NOMO-1 treated with DMSO at 0.1 percent for 48 hours (cell line): ENCODE measurements around the gene PLEKHG3.
A peak's percentile ranks its signal among the peaks of the same experiment; 100 is the strongest.

Experiments used
- DNase-seq: peaks from one replicate; lab custom pipeline; 2025; ENCODE audit not compliant: unreplicated experiment; lab: John Stamatoyannopoulos, UW

Gene PLEKHG3

DNA sequence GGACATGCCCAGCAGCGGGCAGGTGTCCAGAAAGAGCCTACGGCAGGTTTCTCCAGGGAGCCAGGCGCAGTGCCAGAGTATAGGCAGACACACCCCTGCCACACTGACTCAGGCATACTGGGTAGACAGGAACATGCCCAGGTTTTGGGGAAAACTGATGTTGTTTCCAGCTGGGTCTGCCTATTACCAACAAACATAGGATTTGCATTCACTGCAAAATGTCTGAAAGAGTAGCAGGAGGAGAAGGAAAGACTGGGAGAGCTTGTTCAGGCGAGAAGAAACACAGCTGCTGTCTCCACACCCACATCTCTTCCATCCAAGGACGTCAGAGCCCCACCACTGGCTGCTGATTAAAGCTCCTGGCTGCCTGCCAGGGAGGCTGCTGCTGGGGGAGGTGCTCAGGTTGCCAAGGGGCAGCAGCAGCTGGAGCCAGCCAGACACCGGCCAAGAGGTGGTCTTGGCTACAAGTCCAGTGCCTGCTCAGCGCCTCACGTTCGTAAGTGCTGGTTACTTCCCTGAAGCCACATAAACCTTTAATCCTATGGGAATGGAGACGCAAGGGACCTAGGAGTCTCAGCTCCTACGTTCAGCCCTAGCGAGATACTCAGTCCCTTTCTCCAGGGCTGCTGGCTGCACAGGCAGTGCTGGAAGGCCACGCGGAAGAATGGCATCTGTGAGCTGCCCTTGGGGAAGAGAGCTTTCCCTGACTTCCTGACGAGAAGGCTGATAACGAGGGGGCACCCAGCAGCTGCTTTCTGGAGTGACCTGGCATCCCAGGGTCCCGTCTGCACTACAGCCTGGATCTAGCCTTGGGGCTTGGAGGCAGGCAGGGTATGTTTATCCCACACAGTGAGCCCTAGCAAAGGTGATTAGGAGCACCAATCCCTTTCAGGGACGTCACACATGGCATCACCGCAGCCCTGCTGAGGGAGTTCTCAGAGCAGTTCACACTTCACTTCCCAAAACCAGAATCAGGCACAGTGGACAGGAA lies 58.1 kb downstream of the PLEKHG3 start:
- DNase-seq, result no peak

DNA sequence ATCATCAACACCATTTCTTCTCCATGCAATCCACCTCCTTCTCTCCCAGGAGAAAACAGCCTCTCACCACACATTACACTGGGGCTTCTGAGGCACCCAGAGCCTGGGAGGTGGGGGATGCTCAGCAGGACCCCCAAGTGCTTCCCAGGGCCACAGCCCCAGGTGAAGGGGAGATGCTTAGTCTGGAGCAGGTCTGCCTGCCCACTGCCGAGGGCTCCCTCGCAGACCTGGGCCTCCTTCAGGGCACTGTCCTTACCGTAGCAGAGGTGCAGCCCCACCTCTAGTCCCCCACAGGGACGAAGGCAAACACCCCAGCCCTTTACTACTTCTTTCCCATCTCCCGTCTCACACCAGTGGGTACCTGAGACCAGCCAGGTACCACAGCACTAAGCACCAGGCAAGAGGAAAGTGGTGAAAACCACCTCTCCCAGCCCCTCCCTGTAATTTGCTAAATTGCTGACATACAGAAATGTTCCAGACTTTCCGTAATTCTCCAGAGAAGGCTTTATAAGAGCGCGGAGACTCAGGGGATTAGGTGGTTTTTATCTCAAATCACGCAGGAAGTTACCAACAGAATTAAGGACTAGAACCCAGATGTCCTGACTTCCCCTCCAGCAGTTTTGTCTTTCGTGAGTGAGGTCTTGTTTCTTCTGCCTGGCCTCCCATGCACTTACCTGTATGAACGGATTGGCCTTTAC lies 59.0 kb downstream of the PLEKHG3 start:
- no peak for DNase-seq

DNA sequence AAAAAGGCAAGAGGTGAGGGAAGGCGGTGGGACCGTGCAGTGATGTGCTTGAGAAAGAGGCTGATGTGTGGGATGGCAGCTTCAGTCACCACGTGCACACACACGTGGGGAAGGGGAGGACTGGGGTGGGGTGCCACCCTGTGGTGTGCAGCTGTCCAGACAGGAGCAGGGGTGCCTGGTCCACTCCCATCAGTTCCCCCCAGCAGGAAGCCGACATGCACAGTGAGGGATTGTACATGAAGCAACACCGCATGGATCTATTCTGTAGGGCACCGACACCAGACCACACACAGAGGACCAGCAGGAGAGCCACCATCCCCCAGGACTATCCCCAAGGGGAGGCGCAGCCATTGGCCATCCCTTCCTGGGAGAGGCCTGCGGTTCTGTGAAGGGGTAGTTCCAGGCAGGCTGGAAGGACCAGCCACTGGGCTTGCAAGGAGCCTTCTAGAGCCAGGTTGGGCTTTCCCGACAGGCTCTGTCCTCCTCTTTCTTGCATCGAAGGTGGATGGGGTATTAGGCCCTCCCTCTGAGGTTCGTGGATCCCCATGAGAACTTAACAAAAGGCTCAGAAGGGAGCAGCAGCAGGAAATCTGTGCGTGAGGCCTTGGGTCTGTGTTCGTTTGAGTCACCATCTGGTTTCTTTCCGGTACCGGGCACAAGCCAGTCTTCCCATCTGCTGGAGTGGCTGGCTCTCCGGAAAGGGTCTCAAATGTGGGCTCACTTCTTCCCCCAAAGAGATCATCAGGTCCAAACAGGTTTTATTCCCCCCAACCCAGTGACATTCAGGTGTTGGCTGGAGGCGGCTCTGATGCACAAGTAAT lies 59.8 kb downstream of the PLEKHG3 start:
- peak; percentile 19 for DNase-seq

DNA sequence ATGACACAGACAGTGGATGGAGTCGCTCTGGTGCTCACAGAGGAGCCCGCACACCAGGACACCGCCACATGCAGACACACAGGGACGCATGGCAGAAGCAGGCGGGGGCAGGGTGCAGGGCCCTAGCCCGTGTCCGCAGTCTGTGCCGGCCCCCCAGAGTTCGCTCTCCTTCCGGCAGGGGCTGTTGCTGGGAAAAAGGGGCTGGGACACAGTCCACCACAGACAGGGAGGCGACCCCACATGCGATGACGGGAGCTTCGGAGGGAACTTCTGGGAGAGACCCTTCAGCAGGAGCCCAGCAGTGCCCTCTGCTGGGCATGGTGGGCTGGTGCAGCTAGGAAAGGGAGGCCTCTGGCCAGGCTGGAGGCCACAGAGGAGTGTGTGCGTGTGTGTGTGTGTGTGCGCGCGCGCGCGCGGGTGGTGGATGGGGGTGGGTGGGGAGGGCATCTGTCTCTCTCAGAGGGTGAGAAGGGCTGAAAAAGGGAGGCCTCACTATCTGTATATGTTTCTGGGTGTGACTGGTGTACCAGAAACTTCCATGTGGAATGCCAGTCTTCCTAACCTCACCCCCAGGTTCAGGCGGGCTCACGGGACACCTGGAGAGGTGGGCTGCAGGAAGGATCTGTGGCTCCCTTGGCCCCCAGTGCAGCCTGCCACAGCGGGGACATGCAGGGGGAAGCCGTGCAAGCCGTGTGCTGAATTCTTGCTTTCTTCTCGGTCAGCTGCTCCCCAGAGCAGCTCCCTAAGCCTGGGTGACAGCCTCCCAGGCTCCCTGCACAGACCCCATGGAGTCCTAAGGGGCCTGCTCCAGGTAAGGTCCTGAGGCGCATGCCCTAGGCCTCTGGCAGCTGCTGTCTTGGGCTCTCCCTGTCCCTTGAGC lies 60.7 kb downstream of the PLEKHG3 start:
- DNase-seq, result peak; percentile 56

DNA sequence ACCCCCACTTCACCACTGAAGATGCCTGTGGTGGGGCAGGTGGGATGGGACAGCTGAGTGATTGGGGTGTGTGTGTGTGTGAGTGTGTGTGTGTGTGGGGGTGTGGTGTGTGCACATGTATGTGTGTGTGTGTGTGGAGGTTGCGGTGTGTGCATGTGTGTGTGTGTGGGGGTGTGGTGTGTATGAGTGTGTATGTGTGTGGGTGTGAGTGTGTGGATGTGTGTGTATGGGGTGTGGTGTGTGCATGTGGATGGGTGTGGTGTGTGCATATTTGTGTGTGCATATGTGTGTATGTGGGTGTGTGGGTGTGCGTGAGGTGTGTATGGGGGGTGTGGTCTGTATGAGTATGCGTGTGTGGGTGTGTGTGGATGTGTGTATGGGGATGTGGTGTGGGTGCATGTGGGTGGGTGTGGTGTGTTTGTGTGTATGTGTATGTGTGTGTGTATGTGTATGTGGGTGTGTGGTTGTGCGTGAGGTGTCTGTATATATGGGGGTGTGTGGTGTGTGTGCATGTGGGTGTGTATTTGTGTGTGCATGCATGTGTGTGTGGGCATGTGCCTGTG lies 61.6 kb downstream of the PLEKHG3 start:
- DNase-seq, result no peak

DNA sequence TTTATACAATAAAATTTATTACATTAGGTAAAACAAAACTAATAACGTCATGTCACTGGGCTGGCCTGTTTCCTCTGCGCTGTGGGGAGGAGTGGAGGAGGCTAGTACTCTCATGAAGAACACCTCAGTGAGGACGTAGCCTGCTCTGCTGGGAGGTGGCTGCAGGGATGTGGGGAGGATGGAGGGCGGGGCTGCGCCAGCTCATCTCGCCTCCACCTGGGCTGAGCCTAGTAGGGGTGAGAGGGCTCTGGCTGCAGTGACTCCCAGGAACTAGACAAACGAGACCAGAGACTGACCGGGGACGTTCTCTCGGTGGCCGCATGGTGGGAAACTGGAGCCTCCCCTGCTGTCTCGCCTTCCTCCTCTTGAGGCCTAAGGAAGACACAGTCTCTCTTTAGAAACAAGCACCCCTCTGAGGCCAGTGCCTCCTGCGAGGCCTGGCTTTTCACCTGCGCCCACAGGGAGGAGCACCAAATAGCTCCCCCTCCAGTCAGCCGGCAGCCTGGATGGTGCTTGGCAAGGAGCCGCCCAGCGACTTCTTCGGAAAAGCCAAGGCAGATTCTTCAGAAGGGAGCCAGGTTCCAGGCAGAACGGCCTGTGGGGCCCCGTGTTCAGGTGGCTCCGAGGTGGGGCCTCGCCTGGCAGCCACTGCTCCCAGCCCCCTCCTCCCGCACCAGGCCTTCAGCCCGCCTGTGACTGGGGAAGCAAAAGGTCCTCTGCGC lies 62.4 kb downstream of the PLEKHG3 start:
- no peak for DNase-seq

DNA sequence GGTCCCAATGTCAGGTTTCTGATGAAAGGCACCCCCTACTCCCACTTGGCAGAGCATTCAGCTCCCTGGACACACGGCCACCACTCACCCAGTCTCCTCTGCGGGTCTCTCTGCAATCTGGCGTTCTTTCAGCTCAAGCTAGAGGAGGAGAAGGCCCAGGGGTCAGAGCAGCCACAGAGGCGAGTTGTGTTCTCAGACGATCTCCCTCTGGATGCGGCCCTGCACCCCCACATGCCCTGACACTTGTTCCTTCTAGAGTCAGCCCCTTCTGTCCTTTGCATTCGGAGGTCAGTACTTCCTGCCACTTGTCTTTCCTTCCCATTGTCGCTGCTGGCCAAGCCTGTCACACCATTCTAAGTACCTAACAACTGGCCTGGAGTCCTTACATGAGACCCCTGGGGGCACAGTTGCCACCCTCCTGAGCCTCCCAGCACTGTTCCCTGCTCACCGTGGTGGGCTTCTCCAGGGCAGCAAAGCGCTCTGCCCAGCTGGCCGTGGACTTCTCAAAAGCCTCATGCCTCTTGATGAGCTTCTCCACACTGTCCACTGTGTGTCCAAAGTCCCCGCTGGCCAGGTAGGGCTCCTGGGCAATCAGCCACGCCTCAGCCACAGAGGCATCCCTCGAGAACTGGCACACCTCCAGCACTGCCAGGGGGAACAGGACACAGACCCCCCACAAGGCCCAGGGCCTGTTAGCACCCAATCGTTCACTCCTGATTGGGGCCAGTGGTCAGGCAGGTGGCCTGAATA lies 63.2 kb downstream of the PLEKHG3 start:
- no peak for DNase-seq

DNA sequence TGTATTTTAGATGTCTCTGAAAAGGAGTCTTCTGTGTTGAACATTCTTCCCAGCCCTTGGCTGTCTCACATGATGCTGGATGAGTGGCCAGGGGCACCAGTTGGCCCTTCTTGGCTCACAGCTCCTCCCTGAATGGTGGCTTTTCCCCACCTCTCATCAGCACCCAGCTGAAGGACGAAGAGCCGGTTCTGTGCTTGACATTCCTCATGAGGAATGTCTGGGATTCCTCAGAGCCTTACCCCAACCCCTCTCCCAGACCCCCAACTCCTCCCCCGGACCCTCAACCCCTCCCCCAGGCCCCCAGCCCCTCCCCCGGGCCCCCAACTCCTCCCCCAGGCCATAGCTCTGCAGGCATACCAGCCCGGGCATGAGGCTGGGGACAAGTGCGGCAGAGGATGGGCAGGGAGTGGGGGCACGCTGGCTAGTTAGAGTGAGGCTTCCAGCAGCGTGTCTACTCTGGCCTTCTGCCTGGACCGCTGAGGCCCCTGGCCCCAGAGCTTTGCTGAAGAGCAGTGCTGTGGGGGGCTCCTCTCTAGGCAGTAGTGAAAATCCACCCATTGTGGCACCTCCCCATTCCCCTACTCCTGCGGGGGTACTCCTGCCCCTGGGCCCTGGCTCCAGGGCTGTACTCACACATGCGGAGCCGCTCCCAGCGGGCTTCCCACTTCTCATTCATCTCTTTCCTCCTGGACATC lies 64.3 kb downstream of the PLEKHG3 start:
- no peak for DNase-seq

DNA sequence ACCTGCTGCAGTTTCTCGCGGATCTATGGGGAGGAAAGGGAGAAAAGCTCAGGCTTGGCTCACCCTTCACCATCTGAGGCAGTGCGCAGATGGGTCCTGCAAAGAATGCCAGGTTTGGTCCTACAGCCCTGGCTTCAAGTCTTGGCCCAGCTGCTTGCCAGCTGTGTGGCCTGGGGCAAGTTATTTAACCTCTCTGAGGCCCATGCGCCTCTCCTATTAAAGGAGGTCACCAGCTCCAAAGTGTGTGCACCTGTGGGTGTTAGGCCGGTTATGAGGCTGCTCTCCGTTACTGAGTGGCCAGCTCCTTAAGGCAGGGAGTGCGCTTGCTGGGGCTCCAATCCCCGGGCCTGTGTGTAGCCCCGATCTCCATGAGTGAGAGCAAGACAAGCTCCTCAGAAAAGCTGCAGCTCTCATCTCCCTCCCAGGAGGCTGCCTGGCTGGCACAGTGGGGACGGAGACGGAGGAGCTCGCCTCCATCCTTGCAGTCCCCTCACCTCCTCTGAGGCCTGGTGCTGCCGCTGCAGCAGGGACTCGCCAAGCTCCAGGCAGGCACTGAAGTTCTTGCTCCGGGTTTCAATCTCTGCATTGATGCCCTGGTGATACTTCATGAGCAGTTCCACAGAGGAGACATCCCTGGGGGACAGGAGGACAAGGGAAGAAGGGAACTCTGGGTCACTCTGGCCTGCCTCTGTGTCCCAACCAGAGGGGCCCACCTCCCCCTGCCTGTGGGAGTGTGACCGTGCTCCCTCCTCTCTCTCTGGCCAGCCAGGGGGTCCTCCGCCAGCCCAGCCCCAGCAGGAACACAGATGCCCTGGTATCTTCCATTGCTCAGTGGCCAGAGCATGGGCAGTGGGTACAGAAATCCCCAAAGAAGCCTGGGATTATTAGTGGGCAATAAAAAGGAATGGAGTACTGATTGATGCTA lies 65.1 kb downstream of the PLEKHG3 start:
- DNase-seq, result no peak

DNA sequence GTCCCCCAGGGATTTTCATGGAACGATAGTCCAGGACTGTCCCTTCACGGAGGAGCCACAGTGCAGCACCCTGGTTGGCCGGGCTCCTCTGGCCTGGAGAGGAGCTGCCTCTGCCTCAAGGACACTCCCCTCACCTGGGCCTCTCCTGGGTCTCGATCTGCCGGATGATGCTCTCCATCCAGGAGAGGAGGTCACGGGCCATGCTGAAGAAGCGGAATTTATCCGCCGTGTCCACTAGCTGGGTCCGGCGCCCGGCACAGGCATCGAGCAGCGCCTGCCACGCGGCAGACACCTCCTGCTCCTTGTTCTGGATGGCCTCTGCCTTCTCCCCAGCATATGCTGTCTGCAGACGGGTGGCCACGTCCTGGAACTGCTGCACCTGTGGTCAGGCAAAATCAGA lies 66.5 kb downstream of the PLEKHG3 start:
- DNase-seq, result no peak

DNA sequence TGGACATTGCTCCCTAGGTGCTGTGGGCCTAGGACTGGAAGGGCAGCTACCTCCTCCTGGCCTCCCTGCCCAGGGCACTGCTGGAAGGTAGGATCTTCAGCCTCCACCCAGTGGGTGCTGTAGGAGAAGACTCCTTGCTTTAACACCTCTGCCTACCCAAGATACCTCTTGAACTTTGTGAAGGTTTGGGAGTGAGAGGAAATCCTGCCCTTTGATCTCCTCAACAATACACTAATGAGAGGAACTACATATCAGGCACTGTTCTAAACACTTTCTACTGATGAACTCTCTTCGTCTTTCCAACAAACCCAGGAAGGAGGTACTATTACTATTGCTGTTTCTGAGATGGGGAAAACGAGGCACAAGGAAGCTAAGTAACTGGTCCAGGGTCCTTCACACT lies 66.9 kb downstream of the PLEKHG3 start:
- no peak for DNase-seq

DNA sequence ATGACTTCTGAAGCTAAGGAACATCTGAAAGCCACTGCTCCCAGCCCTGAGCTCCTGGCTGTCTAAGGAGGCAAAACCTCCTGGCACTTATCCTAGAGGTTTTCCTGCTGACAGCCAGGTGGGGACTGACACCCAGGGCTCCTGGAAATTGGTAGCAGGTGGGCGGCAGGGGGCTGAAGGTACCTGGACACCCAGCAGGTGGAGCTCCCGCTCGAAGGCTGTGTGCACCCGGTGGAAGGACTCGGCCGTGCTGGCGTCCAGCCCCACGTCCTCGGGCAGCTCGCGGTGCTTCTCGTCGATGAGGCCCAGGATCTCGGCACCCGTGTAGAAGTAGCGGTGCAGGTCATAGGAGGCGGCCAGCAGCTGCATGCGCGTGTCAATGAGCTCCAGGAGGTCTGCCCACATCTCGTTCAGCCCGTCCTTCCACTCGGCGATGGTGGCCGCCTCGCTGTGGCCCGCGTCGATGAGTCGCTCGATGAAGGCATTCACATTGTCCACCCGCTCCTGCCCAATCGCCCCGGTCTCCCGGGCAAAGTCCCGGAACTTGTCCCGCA lies 68.2 kb downstream of the PLEKHG3 start:
- DNase-seq, result no peak

DNA sequence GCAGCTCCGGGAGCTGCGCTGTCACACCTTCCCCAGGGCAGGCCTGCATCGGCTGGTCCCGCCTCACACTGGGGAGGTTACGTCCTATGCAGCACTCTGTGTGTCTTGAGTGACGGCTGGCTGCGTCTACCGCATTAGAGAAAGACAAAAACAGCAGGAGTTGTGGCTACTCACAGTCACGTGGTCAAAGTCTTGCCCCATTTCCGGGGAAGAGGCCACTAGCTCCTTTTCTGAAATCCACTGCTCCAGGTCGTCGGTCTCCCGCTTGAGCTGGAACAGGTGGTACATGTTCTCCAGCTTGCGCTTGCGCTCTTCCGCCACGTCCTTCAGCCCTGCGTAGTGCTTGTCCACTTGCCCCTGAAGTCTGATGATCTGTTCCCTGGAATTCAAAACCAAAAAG lies 68.8 kb downstream of the PLEKHG3 start:
- DNase-seq, result no peak

DNA sequence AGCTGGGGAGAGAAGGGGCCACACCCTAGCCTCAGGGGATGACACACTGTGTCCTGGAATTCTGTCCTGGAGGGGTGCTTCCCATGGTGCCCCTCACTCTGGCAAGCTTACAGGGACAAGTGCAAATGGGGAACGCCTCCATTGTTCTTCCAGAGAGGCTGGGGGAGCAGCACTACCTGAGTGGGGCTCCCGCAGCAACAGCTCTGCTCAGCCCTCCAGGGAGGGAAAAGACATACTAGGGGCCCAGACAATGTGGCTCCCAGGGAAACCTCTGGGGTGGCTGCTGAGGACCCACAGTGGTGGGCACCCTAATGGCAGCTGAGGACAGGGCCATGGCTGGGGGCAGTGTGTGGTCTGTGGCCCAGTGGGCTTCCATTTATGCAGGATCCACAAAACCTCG lies 69.4 kb downstream of the PLEKHG3 start:
- no peak for DNase-seq

DNA sequence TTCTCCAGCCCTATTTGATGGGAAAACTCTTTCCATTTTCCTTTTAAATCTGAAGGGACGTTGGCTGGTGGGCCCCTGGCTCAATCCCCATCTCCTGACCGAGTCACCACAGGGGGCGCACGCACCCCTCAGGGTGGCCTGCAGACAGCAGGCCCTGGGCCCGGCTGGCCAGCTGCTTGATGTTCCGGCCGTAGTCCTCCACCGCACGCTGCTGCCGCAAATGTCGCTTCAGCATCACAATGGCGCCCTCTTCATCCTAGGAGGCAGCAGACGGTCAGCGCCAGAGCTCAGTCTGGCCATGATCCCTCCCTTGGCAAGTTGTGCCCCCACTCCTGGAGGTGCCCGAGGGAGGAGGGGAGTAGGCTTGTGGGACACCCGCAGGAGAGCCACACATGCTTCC lies 70.0 kb downstream of the PLEKHG3 start:
- DNase-seq, result no peak

DNA sequence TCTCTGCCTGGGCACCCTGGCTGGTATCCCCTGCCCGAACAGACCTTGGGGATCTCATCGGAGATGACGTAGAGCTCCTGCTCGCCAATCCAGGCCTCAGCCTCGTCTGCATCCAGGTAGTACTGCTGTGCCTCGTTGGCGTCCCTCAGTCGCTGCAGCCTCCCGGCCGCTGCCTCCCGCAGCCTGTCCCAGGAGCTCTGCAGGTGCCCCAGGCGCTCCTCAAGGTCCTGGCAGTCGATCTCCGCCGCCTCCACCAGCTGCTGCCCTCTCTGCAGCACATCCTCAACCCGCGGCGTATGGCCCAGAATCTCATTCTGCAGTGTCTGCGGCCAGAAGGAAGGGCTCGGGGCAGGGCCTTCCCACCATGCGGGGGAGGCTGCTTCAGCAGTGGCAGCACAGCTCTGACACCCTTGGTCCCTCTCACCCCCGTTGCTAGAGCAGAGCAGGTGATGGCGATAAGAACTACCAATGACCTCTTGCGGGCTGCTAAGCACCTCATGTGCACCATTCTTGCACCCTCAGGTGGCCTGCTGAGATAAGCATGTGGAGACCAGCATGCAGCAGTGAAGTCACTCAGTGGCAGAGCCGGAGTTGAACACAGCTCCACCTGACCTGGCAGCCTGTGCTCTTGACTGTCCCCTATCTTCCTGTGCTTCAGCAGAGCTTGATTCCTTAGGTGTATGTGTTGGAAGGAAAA lies 71.0 kb downstream of the PLEKHG3 start:
- no peak for DNase-seq
